T-helper 17 cell (primary cell): ENCODE results near the gene CDIP1. TPM values are rescaled to one million over a fixed set of nuclear protein-coding genes. Genes with fewer than 3 reads are reported as not detected.
A peak's percentile ranks its signal among the peaks of the same experiment; 100 is the strongest.
"Not testable (repeated sequence)": the region's sequence is repeated elsewhere in the genome, so short reads cannot be mapped to it uniquely, and the experiment has no call there.

Experiments
- ATAC-seq: fragments of 150-1000 bp; cut with Tn5 transposase; 2 replicates; pipeline ENCODE4 v1.10.0; 2021; ENCODE audit warnings: mild to moderate bottlenecking, moderate library complexity
- DNase-seq, 3 donors: peaks; one replicate each; pipeline versions ENCODE4 v3.0.0 to v3.0.0-alpha.2; 2020 to 2021
- H3K9me3 ChIP-seq: one replicate; pipeline ENCODE4 v1.7.0; 2013; ENCODE audit warnings: low read length, mild to moderate bottlenecking; ENCODE audit not compliant: control insufficient read depth, poor library complexity, severe bottlenecking
- H3K27ac Mint-ChIP-seq: one replicate; pipeline ENCODE4 v1.8.0; 2022; ENCODE audit warnings: mild to moderate bottlenecking, moderate library complexity, mixed read lengths
- H3K27me3 Mint-ChIP-seq: one replicate; pipeline ENCODE4 v1.8.0; 2022; ENCODE audit warnings: mixed read lengths
- H3K36me3 Mint-ChIP-seq: one replicate; pipeline ENCODE4 v1.8.0; 2022; ENCODE audit warnings: low read depth, mixed read lengths
- H3K4me1 Mint-ChIP-seq: one replicate; pipeline ENCODE4 v1.8.0; 2022; ENCODE audit warnings: mild to moderate bottlenecking, mixed read lengths
- H3K4me3 Mint-ChIP-seq: one replicate; pipeline ENCODE4 v1.8.0; 2022; ENCODE audit warnings: mild to moderate bottlenecking, moderate library complexity, mixed read lengths
- total RNA-seq, 4 donors: library from RNA in 2 of 4; stranded (reverse) in 2 of 4; gene quantifications; one replicate each; pipeline ENCODE4 v1.2.3 and lab custom pipeline; 2022 to 2026

Gene CDIP1
- total RNA-seq: 10 to 100 TPM; 20.2 to 29.5 TPM
- total RNA-seq (lab: John Stamatoyannopoulos, UW): 15.5 to 16.5 reads per million in 2 donors

GRCh38 chr16:4538350-4539235, at the start of gene CDIP1:
Gene CDIP1 (minus strand): TSS chr16:4538773. CDS start chr16:4514130, 24,643 bp downstream.
- Mint-ChIP-seq H3K4me1 (peaks cover 20% of the 10 kb centered on the region), H3K4me3 (peak within 1 kb of the TSS; percentile 89), H3K36me3 (peaks cover 2% of the 10 kb centered on the region), H3K27ac (peak within 1 kb of the TSS; percentile 68), H3K27me3 (no peaks in the 10 kb centered on the region)
- DNase-seq (peak; percentile 79 to 84 (median 83)), ATAC-seq (peak; percentile 89)
- peaks cover 9% of the 10 kb centered on the region for H3K9me3 ChIP-seq

DNA sequence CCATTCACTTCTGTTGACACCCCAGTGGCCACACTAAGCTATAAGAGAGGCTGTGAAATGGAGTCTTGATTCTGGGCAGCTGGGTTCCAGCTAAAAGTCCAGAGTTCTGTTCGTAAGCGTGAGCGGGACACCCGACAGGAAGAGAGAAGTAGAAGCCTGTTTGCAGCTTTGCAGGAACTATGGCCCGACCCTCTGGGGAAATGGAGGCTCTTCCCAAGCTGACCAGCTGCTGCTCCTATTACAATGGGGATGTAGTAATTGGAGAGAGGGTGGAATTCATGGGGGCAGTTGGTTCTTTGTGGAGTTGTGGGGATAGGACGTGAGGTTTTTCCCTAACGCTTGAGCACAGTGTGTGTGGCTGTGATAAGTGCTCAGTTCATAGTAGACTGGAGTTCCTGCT, 47.7 kb upstream of the CDIP1 start:
- Mint-ChIP-seq H3K36me3 (no peaks in the 10 kb centered on the region), H3K4me1 (peaks cover 4% of the 10 kb centered on the region), H3K4me3 (no peak overlapping the region), H3K27ac (no peak overlapping the region), H3K27me3 (peaks cover 12% of the 10 kb centered on the region)
- H3K9me3 ChIP-seq: no peaks in the 10 kb centered on the region
- DNase-seq: no peak
- no peak for ATAC-seq

DNA sequence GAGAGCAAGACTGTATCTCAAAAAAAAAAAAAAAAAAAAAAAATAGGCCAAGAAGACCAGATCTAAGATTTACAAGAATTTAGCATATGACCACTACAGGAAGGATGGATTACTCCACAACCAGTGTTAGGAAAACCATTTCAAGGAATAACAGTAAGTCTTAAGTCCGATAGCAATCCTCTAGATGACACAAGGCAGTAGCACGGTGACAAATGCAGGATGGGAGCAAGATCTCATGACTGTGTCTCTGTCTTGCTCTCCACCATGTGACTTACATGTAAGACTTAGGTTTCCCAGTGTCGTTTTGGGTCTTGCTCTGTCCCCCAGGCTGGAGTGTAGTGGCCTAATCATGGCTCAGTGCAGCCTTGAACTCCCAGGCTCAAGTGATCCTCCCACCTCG, 45.3 kb upstream of the CDIP1 start:
- no peak for DNase-seq
- Mint-ChIP-seq H3K27me3 (peaks cover 12% of the 10 kb centered on the region), H3K27ac (no peak overlapping the region), H3K4me1 (peaks cover 4% of the 10 kb centered on the region), H3K4me3 (no peak overlapping the region), H3K36me3 (no peaks in the 10 kb centered on the region)
- no peaks in the 10 kb centered on the region for H3K9me3 ChIP-seq
- no peak for ATAC-seq

DNA sequence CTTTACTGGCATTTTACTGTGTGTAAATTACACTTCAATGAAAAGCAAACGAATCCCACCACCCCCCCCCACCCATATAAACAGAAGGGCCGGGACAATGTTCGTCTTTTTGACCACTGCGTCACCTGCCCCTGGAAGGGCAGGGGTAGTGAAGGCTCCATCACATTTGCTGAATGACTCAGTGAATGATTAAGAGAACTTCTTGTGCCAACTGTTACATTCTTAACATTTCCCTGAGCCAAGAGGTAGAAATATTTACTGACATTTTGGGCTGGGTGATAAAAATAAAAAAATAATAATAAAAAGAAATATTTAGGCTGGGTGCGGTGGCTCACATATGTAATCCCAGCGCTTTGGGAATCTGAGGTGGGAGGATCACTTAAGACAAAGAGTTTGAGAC, 41.7 kb upstream of the CDIP1 start:
- no peaks in the 10 kb centered on the region for H3K9me3 ChIP-seq
- ATAC-seq (no peak), DNase-seq (no peak)
- Mint-ChIP-seq H3K4me1 (no peaks in the 10 kb centered on the region), H3K36me3 (no peaks in the 10 kb centered on the region), H3K27ac (no peak overlapping the region), H3K4me3 (no peak overlapping the region), H3K27me3 (no peaks in the 10 kb centered on the region)

DNA sequence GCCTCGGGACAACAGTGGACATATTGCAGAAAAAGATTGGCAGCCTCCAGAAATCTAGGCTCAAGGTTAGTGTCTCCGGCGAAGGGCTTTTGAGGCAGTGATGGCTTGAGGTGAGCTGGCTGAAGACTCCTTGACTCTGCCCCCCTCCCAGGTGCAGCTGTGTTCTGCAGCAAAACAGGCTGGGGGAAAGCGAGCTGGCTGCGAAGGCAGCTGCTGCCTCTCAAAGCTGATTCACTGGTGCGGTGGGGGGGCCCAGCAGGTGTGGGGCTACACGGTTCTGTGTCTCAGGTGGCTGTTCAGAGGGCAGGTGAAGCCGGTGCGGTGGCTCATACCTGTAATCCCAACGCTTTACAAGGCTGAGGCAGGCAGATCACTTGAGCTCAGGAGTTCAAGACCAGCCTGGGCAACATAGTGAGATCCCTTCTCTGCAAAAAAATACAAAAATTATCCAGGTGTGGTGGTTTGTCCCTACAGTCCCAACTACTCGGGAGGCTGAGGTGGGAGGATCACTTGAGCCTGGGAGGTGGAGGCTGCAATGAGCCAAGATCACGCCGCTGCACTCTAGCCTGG, 40.5 kb upstream of the CDIP1 start:
- no peak overlapping the region for H3K4me3 Mint-ChIP-seq
- H3K36me3 Mint-ChIP-seq: no peaks in the 10 kb centered on the region
- no peaks in the 10 kb centered on the region for H3K27me3 Mint-ChIP-seq
- ATAC-seq (no peak), DNase-seq (no peak)
- no peaks in the 10 kb centered on the region for H3K4me1 Mint-ChIP-seq
- no peaks in the 10 kb centered on the region for H3K9me3 ChIP-seq
- H3K27ac Mint-ChIP-seq: no peak overlapping the region

GRCh38 chr16:4576008-4576407, 37.4 kb upstream of the CDIP1 start:
- H3K4me3 Mint-ChIP-seq: no peak overlapping the region
- H3K4me1 Mint-ChIP-seq: no peaks in the 10 kb centered on the region
- H3K9me3 ChIP-seq: no peaks in the 10 kb centered on the region
- no peaks in the 10 kb centered on the region for H3K36me3 Mint-ChIP-seq
- ATAC-seq (no peak), DNase-seq (no peak)
- H3K27ac Mint-ChIP-seq: no peak overlapping the region
- H3K27me3 Mint-ChIP-seq: no peaks in the 10 kb centered on the region

DNA sequence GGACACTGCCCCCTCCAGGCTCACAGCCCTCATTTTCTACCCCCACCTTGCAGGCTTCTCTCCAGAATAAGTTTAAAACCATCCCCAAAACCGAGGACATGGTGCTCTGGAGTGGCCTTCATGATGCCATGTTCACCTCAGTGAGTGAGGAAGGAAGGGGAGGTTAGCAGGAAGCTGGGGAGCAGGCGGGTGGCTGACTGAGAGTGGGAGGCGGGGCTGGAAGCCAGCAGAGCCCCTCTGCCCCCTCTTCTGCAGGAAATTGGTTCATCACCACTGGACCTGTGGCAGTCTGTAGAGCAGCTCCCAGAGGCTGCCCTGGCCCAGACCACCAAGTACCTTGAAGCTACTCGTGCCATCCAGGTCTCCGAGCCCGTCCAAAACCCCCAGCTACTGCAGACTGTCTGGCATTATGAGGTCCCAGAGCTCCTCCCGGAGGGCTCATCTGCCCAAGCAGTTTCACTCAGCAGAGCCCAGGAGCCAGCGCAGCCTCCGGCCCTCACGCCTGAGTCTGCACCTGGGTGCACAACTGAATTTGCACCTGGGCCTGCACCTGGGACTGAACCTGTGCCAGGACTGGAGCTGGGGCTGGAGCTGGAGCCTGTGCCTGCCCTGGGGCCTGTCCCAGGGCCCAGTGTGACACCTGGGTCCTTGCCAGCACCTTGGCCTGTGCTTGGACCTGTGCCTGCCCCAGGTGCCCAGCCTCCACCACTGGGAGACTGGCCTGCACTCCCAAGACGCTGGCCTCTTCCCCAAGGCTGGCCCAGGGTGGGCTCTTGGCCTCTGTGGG, 36.5 kb upstream of the CDIP1 start:
- no peaks in the 10 kb centered on the region for H3K9me3 ChIP-seq
- Mint-ChIP-seq H3K27me3 (no peaks in the 10 kb centered on the region), H3K4me3 (no peak overlapping the region), H3K27ac (no peak overlapping the region), H3K4me1 (no peaks in the 10 kb centered on the region), H3K36me3 (no peaks in the 10 kb centered on the region)
- ATAC-seq (no peak), DNase-seq (no peak)

- H3K4me3 Mint-ChIP-seq, H3K4me1 Mint-ChIP-seq, H3K27me3 Mint-ChIP-seq, DNase-seq, H3K27ac Mint-ChIP-seq, ATAC-seq, H3K9me3 ChIP-seq, H3K36me3 Mint-ChIP-seq: not testable (repeated sequence)
Measured at GRCh38 chr16:4573926-4574325, 35.4 kb upstream of the CDIP1 start.

- ATAC-seq (no peak), DNase-seq (no peak)
- Mint-ChIP-seq H3K36me3 (no peaks in the 10 kb centered on the region), H3K4me1 (no peaks in the 10 kb centered on the region), H3K27me3 (no peaks in the 10 kb centered on the region), H3K4me3 (no peak overlapping the region), H3K27ac (no peak overlapping the region)
- no peaks in the 10 kb centered on the region for H3K9me3 ChIP-seq
Measured at GRCh38 chr16:4572715-4573114, 34.1 kb upstream of the CDIP1 start.

GRCh38 chr16:4570688-4571321, 32.2 kb upstream of the CDIP1 start:
- DNase-seq (no peak), ATAC-seq (no peak)
- Mint-ChIP-seq H3K36me3 (no peaks in the 10 kb centered on the region), H3K4me1 (peaks cover 5% of the 10 kb centered on the region), H3K27ac (no peak overlapping the region), H3K27me3 (no peaks in the 10 kb centered on the region), H3K4me3 (no peak overlapping the region)
- no peaks in the 10 kb centered on the region for H3K9me3 ChIP-seq

DNA sequence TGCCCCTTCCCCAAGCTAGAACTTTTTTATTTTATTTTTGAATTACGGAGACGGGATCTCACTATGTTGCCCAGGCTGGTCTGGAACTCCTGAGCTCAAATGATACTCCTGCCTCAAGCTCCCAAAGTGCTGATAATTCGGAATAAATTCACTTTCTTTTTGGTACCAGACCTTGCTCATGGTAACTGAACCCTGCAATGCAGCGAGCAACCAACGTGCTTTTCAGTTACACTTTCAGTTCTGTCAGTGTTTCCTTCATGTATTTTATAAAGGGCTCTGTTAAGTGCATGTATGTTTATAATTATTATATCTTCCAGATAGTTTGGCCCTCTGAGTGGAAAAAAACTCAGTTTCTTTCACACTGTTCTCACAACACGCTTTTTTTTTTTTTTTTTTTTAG, 31.5 kb upstream of the CDIP1 start:
- no peaks in the 10 kb centered on the region for H3K36me3 Mint-ChIP-seq
- no peak overlapping the region for H3K27ac Mint-ChIP-seq
- no peak overlapping the region for H3K4me3 Mint-ChIP-seq
- no peaks in the 10 kb centered on the region for H3K9me3 ChIP-seq
- DNase-seq (no peak), ATAC-seq (no peak)
- H3K27me3 Mint-ChIP-seq: no peaks in the 10 kb centered on the region
- peaks cover 5% of the 10 kb centered on the region for H3K4me1 Mint-ChIP-seq

- Mint-ChIP-seq H3K4me3 (no peak overlapping the region), H3K36me3 (no peaks in the 10 kb centered on the region), H3K4me1 (peaks cover 5% of the 10 kb centered on the region), H3K27ac (peak overlapping the region; percentile 45), H3K27me3 (no peaks in the 10 kb centered on the region)
- no peak for DNase-seq
- no peak for ATAC-seq
- H3K9me3 ChIP-seq: no peaks in the 10 kb centered on the region
Measured at GRCh38 chr16:4566144-4566543, 27.6 kb upstream of the CDIP1 start.
